ENCODE data around the gene SHQ1. TPM values are rescaled to one million over a fixed set of nuclear protein-coding genes. Genes with fewer than 3 reads are reported as not detected.
A peak's percentile ranks its signal among the peaks of the same experiment; 100 is the strongest.

Gene SHQ1
- total RNA-seq, 2 experiments from 2014 or later = 27.4 to 30.7 TPM

GRCh38 chr3:72769758-72770540, 78.3 kb downstream of the SHQ1 start:
- DNase-seq (no peak), ATAC-seq (no peak)
- CTCF ChIA-PET = no interaction called here
- Mint-ChIP-seq H3K27me3 (no peaks in the 10 kb centered on the region), H3K4me3 (no peak overlapping the region), H3K27ac (no peak overlapping the region), H3K4me1 (peaks cover 4% of the 10 kb centered on the region), H3K9me3 (ENCODE audit: low read depth) (no peaks in the 10 kb centered on the region), H3K36me3 (peaks cover 8% of the 10 kb centered on the region)

GRCh38 chr3:72768936-72769335, 79.3 kb downstream of the SHQ1 start:
- ATAC-seq (no peak), DNase-seq (no peak)
- H3K36me3 Mint-ChIP-seq = peaks cover 10% of the 10 kb centered on the region
- no peaks in the 10 kb centered on the region for H3K9me3 Mint-ChIP-seq (ENCODE audit: low read depth)
- H3K27me3 Mint-ChIP-seq = no peaks in the 10 kb centered on the region
- H3K4me3 Mint-ChIP-seq = no peak overlapping the region
- no peak overlapping the region for H3K27ac Mint-ChIP-seq
- peaks cover 4% of the 10 kb centered on the region for H3K4me1 Mint-ChIP-seq
- CTCF ChIA-PET = no interaction called here

DNA sequence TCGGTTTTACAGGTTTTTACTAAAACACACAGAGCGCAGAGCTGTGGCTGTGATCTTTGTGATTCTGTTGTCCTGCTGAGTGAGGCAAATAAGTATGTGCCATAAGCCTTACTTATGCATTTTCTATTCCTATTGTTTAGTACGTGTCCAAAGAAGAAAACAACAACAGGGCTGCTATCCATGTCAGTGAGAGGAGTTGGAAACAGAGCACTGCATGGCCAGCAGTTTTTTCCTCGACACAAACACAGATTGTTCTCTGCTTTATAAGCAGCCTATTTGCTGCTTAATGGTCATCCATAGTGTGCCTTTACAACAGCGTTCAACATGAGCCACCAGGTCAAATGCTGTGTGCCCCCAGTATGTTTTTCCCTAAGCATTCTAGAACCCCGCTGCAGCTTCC, 79.8 kb downstream of the SHQ1 start:
- H3K4me3 Mint-ChIP-seq = no peak overlapping the region
- CTCF ChIA-PET = no interaction called here
- H3K36me3 Mint-ChIP-seq = peaks cover 10% of the 10 kb centered on the region
- DNase-seq = no peak
- no peak overlapping the region for H3K27ac Mint-ChIP-seq
- no peaks in the 10 kb centered on the region for H3K27me3 Mint-ChIP-seq
- ATAC-seq = no peak
- H3K9me3 Mint-ChIP-seq (ENCODE audit: low read depth) = no peaks in the 10 kb centered on the region
- H3K4me1 Mint-ChIP-seq = peaks cover 4% of the 10 kb centered on the region

- no peaks in the 10 kb centered on the region for H3K27me3 Mint-ChIP-seq
- no peaks in the 10 kb centered on the region for H3K9me3 Mint-ChIP-seq (ENCODE audit: low read depth)
- H3K36me3 Mint-ChIP-seq = peaks cover 10% of the 10 kb centered on the region
- no peak overlapping the region for H3K27ac Mint-ChIP-seq
- no peak for ATAC-seq
- H3K4me3 Mint-ChIP-seq = no peak overlapping the region
- no peak for DNase-seq
- H3K4me1 Mint-ChIP-seq = peaks cover 4% of the 10 kb centered on the region
- CTCF ChIA-PET = no interaction called here
Measured at GRCh38 chr3:72768006-72768441, 80.2 kb downstream of the SHQ1 start.

GRCh38 chr3:72766866-72767265, 81.4 kb downstream of the SHQ1 start:
- DNase-seq = no peak
- H3K27me3 Mint-ChIP-seq = no peaks in the 10 kb centered on the region
- CTCF ChIA-PET = no interaction called here
- no peak overlapping the region for H3K4me3 Mint-ChIP-seq
- H3K4me1 Mint-ChIP-seq = peaks cover 4% of the 10 kb centered on the region
- no peak overlapping the region for H3K27ac Mint-ChIP-seq
- no peak for ATAC-seq
- H3K9me3 Mint-ChIP-seq (ENCODE audit: low read depth) = no peaks in the 10 kb centered on the region
- H3K36me3 Mint-ChIP-seq = peaks cover 10% of the 10 kb centered on the region

- Mint-ChIP-seq H3K36me3 (peaks cover 11% of the 10 kb centered on the region), H3K27me3 (no peaks in the 10 kb centered on the region), H3K9me3 (ENCODE audit: low read depth) (no peaks in the 10 kb centered on the region), H3K4me1 (peaks cover 6% of the 10 kb centered on the region), H3K27ac (no peak overlapping the region), H3K4me3 (no peak overlapping the region)
- CTCF ChIA-PET = no interaction called here
- ATAC-seq (no peak), DNase-seq (no peak)
Measured at GRCh38 chr3:72763751-72764440, 84.3 kb downstream of the SHQ1 start.

DNA sequence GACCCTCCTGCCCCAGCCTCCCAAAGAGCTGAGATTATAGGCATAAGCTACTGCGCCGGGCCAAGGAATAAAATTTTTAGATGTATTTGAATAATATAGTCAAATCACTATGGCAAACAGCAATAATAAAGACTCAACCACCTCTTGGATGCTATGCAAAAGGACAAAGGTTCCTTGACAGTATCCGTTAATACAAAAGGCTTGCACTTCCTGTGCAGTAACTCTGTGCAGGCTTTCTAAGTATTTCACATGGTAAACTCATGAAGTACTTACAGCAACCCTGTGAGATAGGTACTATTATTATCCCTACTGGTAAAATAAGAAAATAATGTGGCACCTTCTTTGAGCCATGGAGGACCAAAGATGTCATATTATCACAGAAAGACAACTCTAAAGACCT, 86.8 kb downstream of the SHQ1 start:
- CTCF ChIA-PET = no interaction called here
- peaks cover 19% of the 10 kb centered on the region for H3K36me3 Mint-ChIP-seq
- ATAC-seq = no peak
- H3K9me3 Mint-ChIP-seq (ENCODE audit: low read depth) = no peaks in the 10 kb centered on the region
- DNase-seq = no peak
- no peak overlapping the region for H3K4me3 Mint-ChIP-seq
- no peak overlapping the region for H3K27ac Mint-ChIP-seq
- H3K27me3 Mint-ChIP-seq = no peaks in the 10 kb centered on the region
- peaks cover 21% of the 10 kb centered on the region for H3K4me1 Mint-ChIP-seq

DNA sequence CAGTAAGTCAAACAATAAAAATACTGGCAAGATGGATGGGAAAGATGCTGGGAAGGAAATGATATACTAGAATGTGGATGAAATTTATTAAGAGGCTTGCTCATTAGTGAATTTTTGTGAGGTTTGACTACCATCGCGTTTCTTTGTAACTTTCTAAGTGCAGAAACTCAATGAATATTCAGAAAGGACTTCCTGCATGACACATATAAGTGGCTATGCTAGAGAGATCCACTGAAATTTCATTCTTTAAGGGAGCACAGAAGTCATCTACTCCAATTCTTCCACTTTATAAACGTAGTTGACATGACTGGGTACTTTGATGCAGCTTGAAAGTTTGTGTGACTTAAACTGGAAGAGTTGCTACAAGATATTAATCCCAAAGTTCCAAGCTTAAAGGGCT, 88.0 kb downstream of the SHQ1 start:
- CTCF ChIA-PET = no interaction called here
- no peaks in the 10 kb centered on the region for H3K9me3 Mint-ChIP-seq (ENCODE audit: low read depth)
- H3K27ac Mint-ChIP-seq = no peak overlapping the region
- peaks cover 22% of the 10 kb centered on the region for H3K4me1 Mint-ChIP-seq
- no peaks in the 10 kb centered on the region for H3K27me3 Mint-ChIP-seq
- H3K4me3 Mint-ChIP-seq = no peak overlapping the region
- DNase-seq (no peak), ATAC-seq (no peak)
- peaks cover 17% of the 10 kb centered on the region for H3K36me3 Mint-ChIP-seq

DNA sequence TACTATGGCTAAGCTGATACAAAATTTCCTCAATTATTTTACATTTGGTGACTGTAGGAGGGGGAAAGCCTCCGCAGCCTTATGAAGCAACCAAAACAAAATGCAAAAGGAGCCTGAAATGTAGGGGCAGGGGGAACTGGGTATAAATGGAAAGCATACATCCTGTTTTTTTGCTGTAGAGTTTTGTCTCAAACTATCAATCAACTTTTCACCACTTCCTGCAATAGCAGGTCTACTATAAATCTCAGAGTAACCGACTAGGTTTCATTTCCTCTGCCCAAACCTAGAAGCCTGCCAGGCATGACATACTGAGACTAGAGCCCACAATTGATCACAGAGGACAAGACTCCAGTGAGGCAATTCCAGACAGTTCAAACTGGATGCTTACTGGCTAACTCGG, 91.3 kb downstream of the SHQ1 start:
- Mint-ChIP-seq H3K9me3 (ENCODE audit: low read depth) (no peaks in the 10 kb centered on the region), H3K36me3 (peaks cover 25% of the 10 kb centered on the region), H3K4me3 (peak overlapping the region; percentile 6), H3K27ac (peak overlapping the region; percentile 90), H3K27me3 (no peaks in the 10 kb centered on the region), H3K4me1 (peaks cover 22% of the 10 kb centered on the region)
- DNase-seq = peak; percentile 75
- CTCF ChIA-PET = no interaction called here
- ATAC-seq = peak; percentile 99

- Mint-ChIP-seq H3K36me3 (peaks cover 26% of the 10 kb centered on the region), H3K4me3 (no peak overlapping the region), H3K4me1 (peaks cover 24% of the 10 kb centered on the region), H3K27me3 (no peaks in the 10 kb centered on the region), H3K9me3 (ENCODE audit: low read depth) (no peaks in the 10 kb centered on the region), H3K27ac (no peak overlapping the region)
- CTCF ChIA-PET = interaction anchor here (1.4 kb wide), 1 partner anchor 94 kb away, joined by 3 read pairs; the partner anchor contains the start of gene SHQ1
- DNase-seq (no peak), ATAC-seq (no peak)
Measured at GRCh38 chr3:72754582-72754981, 93.7 kb downstream of the SHQ1 start.

GRCh38 chr3:72753495-72753894, 94.8 kb downstream of the SHQ1 start:
- Mint-ChIP-seq H3K4me3 (no peak overlapping the region), H3K27ac (no peak overlapping the region), H3K4me1 (peaks cover 21% of the 10 kb centered on the region), H3K9me3 (ENCODE audit: low read depth) (no peaks in the 10 kb centered on the region), H3K27me3 (no peaks in the 10 kb centered on the region), H3K36me3 (peaks cover 28% of the 10 kb centered on the region)
- CTCF ChIA-PET = interaction anchor here (1.4 kb wide), 1 partner anchor 95 kb away, joined by 3 read pairs; the partner anchor contains the start of gene SHQ1
- ATAC-seq (no peak), DNase-seq (no peak)

- Mint-ChIP-seq H3K36me3 (peaks cover 22% of the 10 kb centered on the region), H3K27ac (no peak overlapping the region), H3K27me3 (no peaks in the 10 kb centered on the region), H3K4me1 (peaks cover 2% of the 10 kb centered on the region), H3K9me3 (ENCODE audit: low read depth) (no peaks in the 10 kb centered on the region), H3K4me3 (no peak overlapping the region)
- ATAC-seq (no peak), DNase-seq (no peak)
- CTCF ChIA-PET = no interaction called here
Measured at GRCh38 chr3:72750405-72750965, 97.8 kb downstream of the SHQ1 start.

- CTCF ChIA-PET = interaction anchor here (0.6 kb wide), 1 partner anchor 200 kb away, joined by 4 read pairs; no protein-coding TSS in a partner anchor
- Mint-ChIP-seq H3K27me3 (no peaks in the 10 kb centered on the region), H3K4me1 (peaks cover 2% of the 10 kb centered on the region), H3K4me3 (no peak overlapping the region), H3K9me3 (ENCODE audit: low read depth) (no peaks in the 10 kb centered on the region), H3K27ac (no peak overlapping the region), H3K36me3 (peaks cover 16% of the 10 kb centered on the region)
- DNase-seq = no peak
- no peak for ATAC-seq
Measured at GRCh38 chr3:72748659-72749058, 99.6 kb downstream of the SHQ1 start.

Measured in activated CD8-positive, alpha-beta memory T cell treated with anti-CD3 and anti-CD28 coated beads, Interleukin-2, amount 10 ng/mL, durations not matched to agents 7 days and 5 days (primary cell).